GM18909 (cell line): ENCODE data around the gene SCP2.

Source experiments
- ATAC-seq: cut with Tn5 transposase; IDR thresholded peaks from one replicate; pipeline ENCODE4 v1.9.1; 2021; ENCODE audit warnings: mild to moderate bottlenecking; ENCODE audit not compliant: unreplicated experiment, poor library complexity

Gene SCP2

DNA sequence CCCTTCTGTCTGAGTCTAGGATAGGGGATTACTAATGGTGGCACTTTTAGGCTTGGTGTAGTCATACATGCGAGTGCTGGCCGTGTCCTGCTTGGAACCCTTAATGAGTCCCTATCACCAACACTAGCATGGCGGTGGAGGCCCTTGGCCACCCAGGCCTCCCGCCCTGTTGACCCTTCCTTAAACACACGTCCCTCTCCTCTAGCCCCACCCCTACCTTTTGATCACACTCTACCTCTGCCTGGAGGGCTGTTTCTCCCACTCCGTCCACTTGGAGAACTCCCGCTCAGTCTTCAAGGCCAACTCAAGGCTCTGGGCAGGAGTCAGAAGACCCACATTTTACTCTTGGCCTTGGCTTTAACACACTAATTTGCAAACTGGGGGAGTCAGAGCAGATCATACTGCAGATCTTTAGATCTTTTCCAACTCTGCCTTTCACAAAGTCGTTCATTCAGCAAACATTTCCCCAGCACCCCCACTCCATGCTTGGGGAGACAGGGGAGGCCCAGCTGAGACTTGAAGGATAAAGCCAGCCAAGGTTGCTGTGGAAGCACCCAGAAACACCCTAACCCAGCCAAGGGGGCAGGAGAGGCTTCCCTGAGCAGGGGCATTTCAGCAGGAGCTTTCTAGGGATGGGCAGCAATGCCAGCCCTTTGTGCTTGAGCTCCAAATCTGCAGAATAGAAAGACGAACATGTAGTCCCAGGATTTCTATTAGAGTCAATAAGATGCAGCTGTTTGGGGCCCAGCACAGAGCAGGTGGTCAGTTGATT, 136.9 kb downstream of the SCP2 start:
- no peak for ATAC-seq

DNA sequence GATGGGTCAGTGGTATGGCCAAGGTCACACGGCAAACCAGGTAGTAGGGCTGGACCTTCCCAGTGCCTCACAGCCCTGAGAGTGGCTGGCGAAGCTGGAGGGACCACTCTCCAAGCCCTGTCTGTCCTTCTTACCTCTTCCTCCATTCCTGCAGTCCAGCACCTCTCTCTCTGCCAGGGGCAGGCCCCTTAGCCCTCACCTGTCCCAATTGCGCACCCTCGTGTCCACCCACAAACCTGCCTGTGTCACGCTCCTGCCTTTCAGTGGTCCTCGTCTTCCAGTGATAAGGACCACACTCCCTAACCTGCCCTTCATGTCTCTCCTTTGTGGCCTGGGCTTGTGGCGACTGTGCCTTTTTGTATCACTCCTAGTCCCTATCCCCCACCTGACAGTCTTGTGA, 138.3 kb downstream of the SCP2 start:
- no peak for ATAC-seq

- no peak for ATAC-seq
Measured at GRCh38 chr1:53066488-53066887, 139.4 kb downstream of the SCP2 start.

- no peak for ATAC-seq
Measured at GRCh38 chr1:53066891-53067738, 140.0 kb downstream of the SCP2 start.

DNA sequence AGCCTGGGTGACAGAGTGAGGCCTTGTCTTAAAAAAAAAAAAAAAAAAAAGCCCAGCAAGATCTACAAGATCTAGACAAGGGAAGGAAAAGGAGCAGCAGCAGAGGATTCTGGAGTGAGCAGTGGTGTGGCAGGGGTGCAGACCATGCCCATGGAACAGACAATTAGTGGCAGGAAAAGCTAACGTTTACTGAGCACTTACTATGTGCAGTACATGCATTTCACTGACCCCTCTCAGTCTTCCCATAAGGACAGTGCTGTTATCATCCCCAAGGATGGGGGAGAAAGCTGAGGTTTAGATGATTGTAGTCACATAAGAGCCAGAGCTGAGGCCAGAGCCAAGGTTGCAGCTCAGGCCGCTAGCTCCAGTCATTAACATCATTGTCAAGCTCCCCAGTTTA, 140.8 kb downstream of the SCP2 start:
- ATAC-seq: no peak

- ATAC-seq: no peak
Measured at GRCh38 chr1:53068314-53069099, 141.4 kb downstream of the SCP2 start.

DNA sequence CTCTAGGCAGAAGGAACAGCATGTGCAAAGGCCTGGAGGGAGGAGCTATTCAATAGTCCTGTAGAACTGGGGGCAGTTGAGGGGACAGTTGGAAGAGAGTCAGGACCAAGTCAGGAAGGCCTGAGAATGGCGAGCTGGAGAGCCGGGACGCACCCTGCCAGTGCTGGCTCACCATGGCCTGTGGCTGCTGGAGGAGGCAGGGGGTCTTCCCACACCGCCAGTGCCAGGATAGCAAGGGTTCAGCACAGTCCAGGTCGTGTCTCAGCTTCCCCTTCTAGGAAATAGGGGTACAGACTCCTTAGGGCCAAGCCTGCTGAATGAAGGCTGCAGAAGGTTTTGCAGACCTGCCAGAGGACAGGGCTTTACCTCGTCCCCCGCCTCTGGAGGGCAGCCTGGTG, 142.2 kb downstream of the SCP2 start:
- no peak for ATAC-seq

DNA sequence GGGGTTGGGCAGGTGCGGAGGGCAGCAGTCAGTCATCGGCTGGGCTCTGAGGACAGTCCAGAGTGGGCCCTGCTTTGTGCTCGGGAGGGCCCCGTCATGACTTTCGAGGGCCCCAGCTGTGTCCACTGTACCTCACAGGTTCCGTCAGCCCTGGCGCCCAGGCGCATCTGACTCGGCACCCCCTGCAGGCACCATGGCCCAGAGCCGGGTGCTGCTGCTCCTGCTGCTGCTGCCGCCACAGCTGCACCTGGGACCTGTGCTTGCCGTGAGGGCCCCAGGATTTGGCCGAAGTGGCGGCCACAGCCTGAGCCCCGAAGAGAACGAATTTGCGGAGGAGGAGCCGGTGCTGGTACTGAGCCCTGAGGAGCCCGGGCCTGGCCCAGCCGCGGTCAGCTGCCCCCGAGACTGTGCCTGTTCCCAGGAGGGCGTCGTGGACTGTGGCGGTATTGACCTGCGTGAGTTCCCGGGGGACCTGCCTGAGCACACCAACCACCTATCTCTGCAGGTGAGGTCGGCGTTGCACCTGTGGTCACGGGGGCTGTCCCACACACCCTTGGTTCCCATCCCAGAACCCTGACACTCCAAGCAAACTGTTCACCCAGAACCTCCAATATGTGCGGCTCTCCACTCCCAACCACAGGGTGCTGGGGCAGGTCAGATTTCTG, 142.7 kb downstream of the SCP2 start:
- no peak for ATAC-seq

DNA sequence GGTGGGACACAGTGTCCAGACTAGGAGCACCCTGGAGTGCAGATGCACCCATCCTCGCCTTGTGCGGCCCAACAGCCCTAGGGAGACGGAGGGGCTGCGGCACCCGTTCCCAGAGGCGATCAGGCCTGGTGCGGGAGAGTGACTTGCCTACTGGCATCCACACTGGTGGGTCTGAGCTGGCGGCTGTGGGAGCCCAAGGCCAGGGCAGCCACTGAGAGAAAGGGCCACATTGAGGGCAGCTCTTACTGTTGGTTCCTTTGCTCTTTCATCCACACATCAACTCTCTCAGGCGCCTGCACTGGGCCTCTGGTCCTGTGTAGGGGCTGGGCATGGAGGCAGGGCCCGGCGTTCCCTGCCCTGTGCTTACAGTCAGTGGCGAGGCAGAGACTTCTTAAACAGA, 143.5 kb downstream of the SCP2 start:
- ATAC-seq: no peak

GRCh38 chr1:53071167-53071865, 144.2 kb downstream of the SCP2 start:
- no peak for ATAC-seq

DNA sequence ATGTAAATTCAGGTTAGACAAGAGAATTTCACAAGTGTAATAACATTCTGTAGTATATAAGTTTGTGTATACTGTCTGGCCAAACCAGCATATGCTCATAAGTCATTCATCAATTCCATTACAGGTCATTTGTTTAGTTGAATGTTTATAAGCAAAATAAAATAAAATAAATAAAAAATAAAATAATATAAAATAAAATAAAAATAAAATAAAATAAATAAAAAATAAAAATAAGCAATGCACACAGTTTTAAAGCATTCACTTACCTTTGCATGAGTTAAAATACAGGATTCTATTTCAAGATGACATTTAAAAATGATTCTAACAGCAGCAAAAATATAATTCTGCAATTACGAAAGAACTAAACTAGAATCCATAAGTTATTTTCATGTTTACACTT, 144.8 kb downstream of the SCP2 start:
- no peak for ATAC-seq

DNA sequence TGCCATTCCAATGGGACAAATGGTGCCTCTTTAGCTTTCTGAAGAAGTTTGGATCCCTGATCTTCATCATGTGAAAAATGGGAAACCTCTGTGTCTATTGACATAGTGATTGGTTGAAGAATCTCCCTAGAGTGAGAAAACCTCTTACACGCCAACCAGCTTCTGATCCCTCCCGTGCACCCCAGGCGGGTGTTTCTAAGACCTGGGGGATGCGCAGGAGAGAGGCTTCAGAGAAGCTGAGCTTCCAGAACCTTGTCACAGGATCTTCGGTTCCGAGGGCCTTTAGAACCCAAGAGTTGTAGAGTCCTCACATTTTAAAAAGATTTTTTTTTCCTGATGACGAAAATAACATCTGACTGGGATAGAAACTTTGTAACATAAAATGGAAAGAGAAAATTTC, 146.2 kb downstream of the SCP2 start:
- ATAC-seq: no peak

- ATAC-seq: no peak
Measured at GRCh38 chr1:53073868-53074311, 146.8 kb downstream of the SCP2 start.

DNA sequence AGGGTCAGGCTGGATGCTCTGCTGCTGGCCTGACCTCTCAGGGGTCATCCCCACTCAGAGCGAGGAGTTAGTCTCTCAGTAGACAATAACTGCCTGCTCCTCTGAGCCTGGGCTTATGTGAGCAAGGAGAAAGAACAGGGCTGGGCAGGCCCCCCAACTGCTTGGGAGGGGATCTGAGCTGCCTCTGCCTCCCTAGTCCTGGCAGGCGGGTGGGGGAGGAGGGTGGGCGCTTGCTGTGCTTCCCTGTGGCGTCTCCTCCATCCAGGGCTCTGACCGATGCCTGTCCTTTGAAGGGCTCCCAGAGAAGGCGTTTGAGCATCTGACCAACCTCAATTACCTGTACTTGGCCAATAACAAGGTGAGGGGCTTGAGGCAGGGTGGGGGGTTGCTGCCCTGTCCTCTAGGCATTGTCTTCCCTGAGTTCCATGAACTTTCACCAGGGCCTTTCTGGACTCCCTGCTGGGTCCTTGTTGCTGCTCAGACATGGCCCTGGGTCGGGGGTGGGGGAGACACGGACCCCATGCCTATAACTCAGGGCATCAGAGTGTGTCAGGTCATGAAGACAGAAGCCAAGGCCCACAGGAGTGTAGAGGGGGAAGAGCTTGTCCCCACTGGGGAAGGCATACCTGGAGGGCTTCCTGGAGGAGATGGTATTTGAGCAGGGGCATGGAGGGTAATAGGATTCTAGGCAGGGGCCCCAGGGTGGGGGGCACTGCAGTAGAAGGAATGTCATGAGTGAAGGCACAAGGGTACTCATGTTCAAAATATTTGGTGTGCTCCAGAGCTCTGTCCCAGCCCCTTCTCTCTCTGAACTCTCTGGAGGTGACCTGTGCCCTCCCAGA, 147.5 kb downstream of the SCP2 start:
- no peak for ATAC-seq

DNA sequence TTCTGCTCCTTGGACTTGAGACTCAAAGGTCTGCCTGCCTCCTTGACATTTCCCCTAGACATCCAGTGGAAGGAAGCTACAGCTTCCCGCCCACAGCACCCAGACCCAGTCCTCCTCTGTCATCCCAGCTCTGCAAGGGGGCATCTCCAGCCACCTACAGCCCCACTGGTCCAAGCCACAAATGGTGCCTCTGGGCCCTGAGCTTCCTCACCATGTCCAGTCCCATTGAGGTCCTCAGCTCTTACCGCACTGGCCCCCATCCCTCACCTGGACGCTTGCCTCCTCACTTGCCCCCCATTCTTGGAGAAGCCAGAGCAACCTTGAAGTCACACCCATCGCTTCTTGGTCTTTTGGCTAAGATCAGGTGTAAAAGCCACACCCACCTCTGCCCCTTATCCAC, 148.1 kb downstream of the SCP2 start:
- ATAC-seq: no peak

DNA sequence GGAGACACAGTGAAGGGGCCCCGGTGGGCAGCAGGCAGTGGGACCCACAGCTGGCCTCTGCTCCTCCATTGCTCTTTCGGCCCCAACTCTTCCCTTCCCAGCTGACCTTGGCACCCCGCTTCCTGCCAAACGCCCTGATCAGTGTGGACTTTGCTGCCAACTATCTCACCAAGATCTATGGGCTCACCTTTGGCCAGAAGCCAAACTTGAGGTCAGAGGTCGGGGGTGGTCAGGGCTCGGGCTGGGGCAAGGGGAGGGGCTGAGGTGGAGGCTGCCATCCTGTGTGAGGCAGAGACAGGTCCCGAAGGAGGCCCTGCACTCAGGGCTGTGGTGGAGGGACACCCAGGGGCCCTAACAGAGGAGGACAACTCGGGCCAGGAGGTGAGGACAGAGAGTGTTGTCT, 148.7 kb downstream of the SCP2 start:
- ATAC-seq: no peak

DNA sequence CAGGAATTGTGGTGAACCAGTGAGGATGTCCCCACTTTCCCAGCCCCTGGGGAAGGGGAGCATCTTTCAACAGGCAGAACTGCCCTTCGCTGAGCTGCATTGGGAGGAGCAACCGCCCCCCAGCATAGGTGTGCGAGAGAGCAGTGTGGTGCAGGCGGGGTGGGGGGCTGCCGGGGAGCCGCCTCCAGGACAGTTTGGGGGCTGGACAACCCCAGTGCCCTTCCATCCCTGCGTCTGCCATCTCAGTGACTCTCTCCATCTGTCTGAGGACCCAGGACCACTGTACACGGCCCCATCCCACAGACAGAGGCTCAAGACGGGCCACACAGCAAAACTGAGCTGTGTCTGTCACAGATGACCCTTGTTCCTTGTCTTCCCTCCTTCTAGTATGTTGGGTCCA, 149.1 kb downstream of the SCP2 start:
- no peak for ATAC-seq

GRCh38 chr1:53076721-53077598, 149.9 kb downstream of the SCP2 start:
- ATAC-seq: no peak
